ENCODE measurements around the gene PIK3R1.

GRCh38 chr5:68313336-68313735, 97.8 kb downstream of the PIK3R1 start:
- TF ChIP-seq CTCF (optimal IDR thresholded peaks at IDR 0.05 in 1 of 3, IDR thresholded peaks at IDR 0.05 in 1 of 3, conservative IDR thresholded peaks at IDR 0.05 in 1 of 3; ENCODE audit: extremely low read depth in 1 of 3, insufficient read depth in 2 of 3, low read length in 3 of 3) (no peak), EZH2 (IDR thresholded peaks at IDR 0.05; ENCODE audit: low read length) (no peak)

Measured in keratinocyte (primary cell).